HG03342 (cell line): ENCODE results near the gene TOMM20.
"Not testable (repeated sequence)": the region's sequence is repeated elsewhere in the genome, so short reads cannot be mapped to it uniquely, and the experiment has no call there.

Source experiments
- ATAC-seq: cut with Tn5 transposase; IDR thresholded peaks from one replicate; pipeline ENCODE4 v1.9.1; 2021; ENCODE audit warnings: mild to moderate bottlenecking, moderate library complexity; ENCODE audit not compliant: unreplicated experiment

The TOMM20 gene

GRCh38 chr1:235128456-235129328 is at the start of gene TOMM20:
Gene TOMM20, minus strand, starts transcription at chr1:235128837. Its CDS starts 122 bp downstream, at chr1:235128715.
- peak; percentile 95 for ATAC-seq

GRCh38 chr1:235176486-235176885 is 47.8 kb upstream of the TOMM20 start:
- no peak for ATAC-seq

GRCh38 chr1:235169986-235170385 is 41.3 kb upstream of the TOMM20 start:
- no peak for ATAC-seq

GRCh38 chr1:235168375-235168774 is 39.7 kb upstream of the TOMM20 start:
- no peak for ATAC-seq

GRCh38 chr1:235161685-235162327 is 33.2 kb upstream of the TOMM20 start:
- ATAC-seq, result no peak

GRCh38 chr1:235160957-235161684 is 32.5 kb upstream of the TOMM20 start, which contains the start of gene RBM34:
Gene RBM34, minus strand, starts transcription at chr1:235161250. Its CDS starts 24 bp downstream, at chr1:235161226.
- ATAC-seq, result peak; percentile 94

- ATAC-seq, result peak; percentile 38
These were observed 31.8 kb upstream of the TOMM20 start for GRCh38 chr1:235160383-235160956.

GRCh38 chr1:235159930-235160329 is 31.3 kb upstream of the TOMM20 start:
- ATAC-seq, result not testable (repeated sequence)

- ATAC-seq, result not testable (repeated sequence)
These were observed 30.6 kb upstream of the TOMM20 start for GRCh38 chr1:235159284-235159683.

- ATAC-seq, result no peak
These were observed 30.0 kb upstream of the TOMM20 start for GRCh38 chr1:235158680-235159079.

GRCh38 chr1:235157150-235157549 is 28.5 kb upstream of the TOMM20 start:
- no peak for ATAC-seq

- ATAC-seq, result no peak
These were observed 28.1 kb upstream of the TOMM20 start for GRCh38 chr1:235156740-235157139.

- ATAC-seq, result no peak
These were observed 27.6 kb upstream of the TOMM20 start for GRCh38 chr1:235156265-235156664.

- ATAC-seq, result no peak
These were observed 23.6 kb upstream of the TOMM20 start for GRCh38 chr1:235152235-235152634.

- ATAC-seq, result no peak
These were observed 22.4 kb upstream of the TOMM20 start for GRCh38 chr1:235151033-235151432.

- no peak for ATAC-seq
These were observed 21.2 kb upstream of the TOMM20 start for GRCh38 chr1:235149824-235150223.

- no peak for ATAC-seq
These were observed 18.6 kb upstream of the TOMM20 start for GRCh38 chr1:235147269-235147668.

GRCh38 chr1:235145639-235146038 is 17.0 kb upstream of the TOMM20 start:
- ATAC-seq, result no peak

- ATAC-seq, result no peak
These were observed 14.4 kb upstream of the TOMM20 start for GRCh38 chr1:235142991-235143390.

- no peak for ATAC-seq
These were observed 10.7 kb upstream of the TOMM20 start for GRCh38 chr1:235139315-235139714.

- no peak for ATAC-seq
These were observed 10.2 kb upstream of the TOMM20 start for GRCh38 chr1:235138821-235139220.
